GM23248 (cell line): ENCODE results near the gene AACS.

Experiments used
- EZH2 ChIP-seq: fragments of 200-600 bp; sonication (generic); IDR thresholded peaks from 2 replicates; pipeline ENCODE4 v1.6.1; 2018; ENCODE audit warnings: antibody characterized with exemption, mild to moderate bottlenecking; ENCODE audit not compliant: insufficient read depth, poor library complexity, severe bottlenecking
- EZH2phosphoT487 ChIP-seq: fragments of 200-600 bp; sonication (generic); IDR thresholded peaks from 2 replicates; pipeline ENCODE4 v1.6.1; 2018; ENCODE audit warnings: antibody characterized with exemption, moderate library complexity, mild to moderate bottlenecking, low read depth; ENCODE audit not compliant: insufficient read depth

- TF ChIP-seq EZH2 (no peak), EZH2phosphoT487 (no peak)
Observed at GRCh38 chr12:125155366-125155765, 90.1 kb downstream of the AACS start.
